IMR-90 (cell line): ENCODE data around the gene ARSD. TPM values are rescaled to one million over a fixed set of nuclear protein-coding genes. Genes with fewer than 3 reads are reported as not detected.

Experiments
- ATAC-seq: fragments of 200-7000 bp; cut with Tn5 transposase; 2 replicates; pipeline ENCODE4 v1.9.1; 2020; ENCODE audit warnings: low read depth, mild to moderate bottlenecking, moderate library complexity
- BruUV-seq: library from RNA; stranded (reverse); fragments of 400-500 nt; replicated peaks from 2 replicates; lab custom pipeline; 2021; lab: Mats Ljungman, UMichigan
- CTCF ChIA-PET: fragments of 300-600 bp; formaldehyde crosslinking; extraction: SDS; loops from one replicate; lab custom pipeline; 2021; ENCODE audit warnings: antibody characterized with exemption; lab: Yijun Ruan, JAX
- POLR2A ChIA-PET: fragments of 300-600 bp; sonication (Branson Sonifier 250); formaldehyde crosslinking; loops from one replicate; lab custom pipeline; 2022; ENCODE audit warnings: antibody characterized with exemption; ENCODE audit not compliant: unreplicated experiment; lab: Charles Lee
- DNase-seq: peaks from one replicate; pipeline ENCODE4 v3.0.0; 2013
- H2AFZ ChIP-seq: replicated peaks from 2 replicates; pipeline ENCODE3; 2013; ENCODE audit warnings: low read length, mild to moderate bottlenecking; ENCODE audit not compliant: poor library complexity
- H2AK5ac ChIP-seq: 2 replicates; pipeline ENCODE4 v1.6.1; 2013; ENCODE audit warnings: low read depth, low read length, inconsistent platforms
- H2AK9ac ChIP-seq: replicated peaks from 2 replicates; pipeline ENCODE3; 2013; ENCODE audit warnings: mild to moderate bottlenecking, low read depth, low read length, moderate library complexity; ENCODE audit not compliant: poor library complexity
- H2BK120ac ChIP-seq: 2 replicates; pipeline ENCODE4 v1.6.1; 2013; ENCODE audit warnings: low read depth, low read length, inconsistent platforms
- H2BK15ac ChIP-seq: 3 replicates; pipeline ENCODE4 v1.6.1; 2013; ENCODE audit warnings: low read depth, low read length, inconsistent platforms
- H2BK20ac ChIP-seq: 2 replicates; pipeline ENCODE4 v1.6.1; 2013; ENCODE audit warnings: low read depth, mild to moderate bottlenecking, inconsistent platforms, low read length, moderate library complexity
- H2BK5ac ChIP-seq: 2 replicates; pipeline ENCODE4 v1.6.1; 2013; ENCODE audit warnings: mild to moderate bottlenecking, low read depth, low read length, inconsistent platforms; ENCODE audit not compliant: poor library complexity, severe bottlenecking
- H3K14ac ChIP-seq: replicated peaks from 2 replicates; pipeline ENCODE4 v1.6.1; 2013; ENCODE audit warnings: low read depth, low read length, inconsistent platforms
- H3K18ac ChIP-seq: 2 replicates; pipeline ENCODE4 v1.6.1; 2013; ENCODE audit warnings: low read depth, low read length, control low read depth
- H3K23ac ChIP-seq: 2 replicates; pipeline ENCODE4 v1.6.1; 2013; ENCODE audit warnings: low read depth, low read length, inconsistent platforms
- H3K27ac ChIP-seq: 2 replicates; pipeline ENCODE4 v1.5.1; 2013; ENCODE audit warnings: mild to moderate bottlenecking, control low read depth, low read length; ENCODE audit not compliant: insufficient read depth
- H3K27me3 ChIP-seq: 2 replicates; pipeline ENCODE4 v1.6.1; 2013; ENCODE audit warnings: low read length; ENCODE audit not compliant: control insufficient read depth, insufficient read depth
- H3K36me3 ChIP-seq: 2 replicates; pipeline ENCODE4 v1.6.1; 2013; ENCODE audit warnings: low read length, mixed read lengths; ENCODE audit not compliant: control insufficient read depth, insufficient read depth
- H3K4ac ChIP-seq: 2 replicates; pipeline ENCODE4 v1.6.1; 2013; ENCODE audit warnings: low read depth, low read length, inconsistent platforms
- H3K4me1 ChIP-seq: 2 replicates; pipeline ENCODE4 v1.6.1; 2013; ENCODE audit warnings: low read length, mixed read lengths; ENCODE audit not compliant: control insufficient read depth, insufficient read depth
- H3K4me2 ChIP-seq: 2 replicates; pipeline ENCODE4 v1.6.1; 2013; ENCODE audit warnings: low read depth, mild to moderate bottlenecking, control low read depth, low read length, moderate library complexity
- H3K4me3 ChIP-seq: 2 replicates; pipeline ENCODE4 v1.5.1; 2013; ENCODE audit warnings: low read depth, mild to moderate bottlenecking, control low read depth, low read length, moderate library complexity; ENCODE audit not compliant: insufficient read depth
- H3K56ac ChIP-seq: 2 replicates; pipeline ENCODE4 v1.6.1; 2013; ENCODE audit warnings: low read length, inconsistent platforms; ENCODE audit not compliant: insufficient read depth; ENCODE audit errors: extremely low read depth
- H3K79me1 ChIP-seq, 2 experiments: 2 replicates each; pipeline ENCODE4 v1.6.1; 2013; ENCODE audit warnings: low read length in 2 of 2, inconsistent platforms in 1 of 2, low read depth in 1 of 2
- H3K9ac ChIP-seq: 2 replicates; pipeline ENCODE4 v1.6.1; 2013; ENCODE audit warnings: low read depth, low read length, control low read depth
- H3K9me1 ChIP-seq: 2 replicates; pipeline ENCODE4 v1.6.1; 2013; ENCODE audit warnings: low read length, inconsistent platforms; ENCODE audit not compliant: insufficient read depth
- H3K9me3 ChIP-seq: 2 replicates; pipeline ENCODE4 v1.6.1; 2013; ENCODE audit warnings: low read length; ENCODE audit not compliant: control insufficient read depth, insufficient read depth
- H4K20me1 ChIP-seq: 2 replicates; pipeline ENCODE4 v1.6.1; 2013; ENCODE audit warnings: low read length, inconsistent platforms; ENCODE audit not compliant: insufficient read depth
- H4K5ac ChIP-seq: 2 replicates; pipeline ENCODE4 v1.6.1; 2013; ENCODE audit warnings: mild to moderate bottlenecking, low read depth, low read length, control low read depth
- H4K8ac ChIP-seq, 2 experiments: 2 replicates each; pipeline ENCODE4 v1.6.1; 2013; ENCODE audit warnings: low read depth in 2 of 2, low read length in 2 of 2, control low read depth in 1 of 2, inconsistent platforms in 1 of 2
- H4K91ac ChIP-seq: 2 replicates; pipeline ENCODE4 v1.6.1; 2013; ENCODE audit warnings: low read depth, low read length, inconsistent platforms; ENCODE audit not compliant: insufficient read depth
- FOS ChIP-seq: fragments of 150-350 bp; IDR thresholded peaks from 2 replicates; pipeline ENCODE4 v1.6.1; 2016; ENCODE audit warnings: low read depth, low read length
- MAFK ChIP-seq: IDR thresholded peaks from 2 replicates; pipeline ENCODE4 v1.6.1; 2012; ENCODE audit warnings: low read depth, low read length, improper control_type of control experiment
- MAZ ChIP-seq: IDR thresholded peaks from 2 replicates; pipeline ENCODE4 v1.6.1; 2012; ENCODE audit warnings: low read depth, mild to moderate bottlenecking, low read length, improper control_type of control experiment, moderate library complexity, borderline replicate concordance
- POLR2A ChIP-seq: IDR thresholded peaks from 2 replicates; pipeline ENCODE4 v1.6.1; 2012; ENCODE audit warnings: mild to moderate bottlenecking, low read depth, low read length
- RAD21 ChIP-seq: IDR thresholded peaks from 2 replicates; pipeline ENCODE4 v1.6.1; 2012; ENCODE audit warnings: low read length, improper control_type of control experiment
- RCOR1 ChIP-seq: IDR thresholded peaks from 2 replicates; pipeline ENCODE4 v1.6.1; 2012; ENCODE audit warnings: mild to moderate bottlenecking, low read length, improper control_type of control experiment; ENCODE audit not compliant: insufficient replicate concordance
- SMC3 ChIP-seq: fragments of 150-350 bp; IDR thresholded peaks from 2 replicates; pipeline ENCODE4 v1.6.1; 2016; ENCODE audit warnings: low read depth, mild to moderate bottlenecking, antibody characterized with exemption, low read length, moderate library complexity
- WGBS, 2 experiments: methylation state at CpG; one replicate each; pipeline versions ENCODE4 v1.1.5 to v1.1.7; 2013; ENCODE audit warnings: missing lambda C conversion rate in 2 of 2; ENCODE audit not compliant: insufficient read length in 1 of 2; ENCODE audit errors: extremely low coverage in 2 of 2; 5-methylcytosine and 5-hydroxymethylcytosine counted together
- dilution Hi-C: fragments of 300-500 bp; cut with HindIII; formaldehyde crosslinking; loops from one replicate; pipeline ENCODE4 v1.14.3; 2018; ENCODE audit warnings: low sequenced_read_pairs; ENCODE audit not compliant: unreplicated experiment
- in situ Hi-C: fragments of 300-500 bp; cut with MboI; formaldehyde crosslinking; loops from 3 replicates; pipeline ENCODE4 v1.14.3; 2019; ENCODE audit warnings: low sequenced_read_pairs, inconsistent platforms, mixed read lengths
- intact Hi-C: fragments of 100-400 bp; cut with micrococcal nuclease; formaldehyde crosslinking; loops from 2 replicates; pipeline ENCODE4 v1.10.0; 2022
- polyA plus RNA-seq, 3 experiments: library from polyadenylated mRNA; depleted of rRNA; stranded (reverse); fragments of >200 nt; gene quantifications; 2 replicates each; pipeline ENCODE4 v1.2.3, GENCODE V29; 2012; ENCODE audit warnings: low replicate concordance in 1 of 3
- total RNA-seq: library from RNA; depleted of rRNA; stranded (reverse); fragments of >200 nt; gene quantifications from 2 replicates; pipeline ENCODE4 v1.2.3, GENCODE V29; 2012
- TF ChIP-seq, protein P1 (sequence below): conservative IDR thresholded peaks from 2 replicates; pipeline ENCODE4 v1.5.1; 2012; ENCODE audit warnings: mild to moderate bottlenecking, low read depth, low read length, improper control_type of control experiment
- TF ChIP-seq, protein P2 (sequence below): fragments of 150-350 bp; IDR thresholded peaks from 2 replicates; pipeline ENCODE4 v1.6.1; 2017; ENCODE audit warnings: mild to moderate bottlenecking, antibody characterized with exemption, low read length, low read depth

The ARSD gene
- total and polyA plus RNA-seq, 2 of the 4 experiments (the other 2 are of a cell fraction) = 5.1 to 6.3 TPM

DNA sequence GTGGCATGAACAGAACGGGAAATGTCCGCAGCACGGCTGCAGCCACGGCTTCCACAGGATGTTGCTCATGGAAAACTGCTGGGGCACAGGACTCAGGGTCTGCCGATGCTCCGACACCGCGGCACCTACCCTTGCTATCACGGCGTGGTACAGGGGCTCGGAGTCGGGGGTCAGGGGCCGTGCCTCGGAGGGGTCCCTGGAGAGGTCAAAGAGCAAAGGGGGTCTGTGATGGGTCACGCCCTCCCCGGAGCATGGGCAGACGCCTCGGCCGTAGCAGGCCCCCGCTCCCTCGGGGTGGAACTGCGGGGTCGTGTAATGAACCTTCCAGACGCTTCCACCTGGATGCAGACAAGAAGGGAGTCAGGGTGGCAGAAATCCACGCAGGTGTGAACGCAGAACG is 21.8 kb downstream of the ARSD start:
- Histone ChIP-seq H3K4me2 (no peak overlapping the region), H2BK20ac (no peak overlapping the region), H3K4ac (no peak overlapping the region), H2AK5ac (no peak overlapping the region), H2AFZ (no peak overlapping the region), H4K91ac (no peak overlapping the region), H3K27me3 (no peaks in the 10 kb centered on the region), H3K9me1 (no peaks in the 10 kb centered on the region), H2BK15ac (no peak overlapping the region), H3K4me1 (no peaks in the 10 kb centered on the region), H4K20me1 (no peaks in the 10 kb centered on the region), H3K23ac (no peak overlapping the region), H2BK120ac (no peak overlapping the region), H3K9ac (no peak overlapping the region), H2BK5ac (no peak overlapping the region), H3K9me3 (peaks cover 15% of the 10 kb centered on the region), H4K8ac (no peak overlapping the region), H4K5ac (no peak overlapping the region), H3K14ac (no peak overlapping the region), H3K18ac (no peak overlapping the region), H3K36me3 (peaks cover 4% of the 10 kb centered on the region; the same call in 1 of the 2 replicates), H3K27ac (no peak overlapping the region), H3K79me1 (no peaks in the 10 kb centered on the region), H3K4me3 (no peak overlapping the region), H3K56ac (no peak overlapping the region), H2AK9ac (no peak overlapping the region)
- POLR2A ChIA-PET = no interaction called here
- in situ Hi-C loops = no loop called here
- no TSS peak for BruUV-seq
- intact Hi-C loops = no loop called here
- ATAC-seq (no peak), DNase-seq (no peak)
- dilution Hi-C loops = no loop called here
- CTCF ChIA-PET = no interaction called here
- TF ChIP-seq MAFK (no peak), POLR2A (no peak), MAZ (no peak), RCOR1 (no peak), FOS (no peak), RAD21 (no peak), SMC3 (no peak)
- TF ChIP-seq, protein P1, sequence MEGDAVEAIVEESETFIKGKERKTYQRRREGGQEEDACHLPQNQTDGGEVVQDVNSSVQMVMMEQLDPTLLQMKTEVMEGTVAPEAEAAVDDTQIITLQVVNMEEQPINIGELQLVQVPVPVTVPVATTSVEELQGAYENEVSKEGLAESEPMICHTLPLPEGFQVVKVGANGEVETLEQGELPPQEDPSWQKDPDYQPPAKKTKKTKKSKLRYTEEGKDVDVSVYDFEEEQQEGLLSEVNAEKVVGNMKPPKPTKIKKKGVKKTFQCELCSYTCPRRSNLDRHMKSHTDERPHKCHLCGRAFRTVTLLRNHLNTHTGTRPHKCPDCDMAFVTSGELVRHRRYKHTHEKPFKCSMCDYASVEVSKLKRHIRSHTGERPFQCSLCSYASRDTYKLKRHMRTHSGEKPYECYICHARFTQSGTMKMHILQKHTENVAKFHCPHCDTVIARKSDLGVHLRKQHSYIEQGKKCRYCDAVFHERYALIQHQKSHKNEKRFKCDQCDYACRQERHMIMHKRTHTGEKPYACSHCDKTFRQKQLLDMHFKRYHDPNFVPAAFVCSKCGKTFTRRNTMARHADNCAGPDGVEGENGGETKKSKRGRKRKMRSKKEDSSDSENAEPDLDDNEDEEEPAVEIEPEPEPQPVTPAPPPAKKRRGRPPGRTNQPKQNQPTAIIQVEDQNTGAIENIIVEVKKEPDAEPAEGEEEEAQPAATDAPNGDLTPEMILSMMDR = no peak
- TF ChIP-seq, protein P2, sequence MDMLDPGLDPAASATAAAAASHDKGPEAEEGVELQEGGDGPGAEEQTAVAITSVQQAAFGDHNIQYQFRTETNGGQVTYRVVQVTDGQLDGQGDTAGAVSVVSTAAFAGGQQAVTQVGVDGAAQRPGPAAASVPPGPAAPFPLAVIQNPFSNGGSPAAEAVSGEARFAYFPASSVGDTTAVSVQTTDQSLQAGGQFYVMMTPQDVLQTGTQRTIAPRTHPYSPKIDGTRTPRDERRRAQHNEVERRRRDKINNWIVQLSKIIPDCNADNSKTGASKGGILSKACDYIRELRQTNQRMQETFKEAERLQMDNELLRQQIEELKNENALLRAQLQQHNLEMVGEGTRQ = no peak
- 84% methylated on average over 7 of the region's 27 CpGs; no CpG with 5 or more reads in 1 of the 2 experiments for WGBS, 2 experiments
